Measurements from ENCODE around the gene ADAM12. TPM values are rescaled to one million over a fixed set of nuclear protein-coding genes. Genes with fewer than 3 reads are reported as not detected.

The ADAM12 gene
- total RNA-seq, 2 donors from 2014 or later, result 0.63 to 1.0 TPM

- Mint-ChIP-seq H3K4me1 (ENCODE audit: low read depth) (no peaks in the 10 kb centered on the region), H3K27me3 (ENCODE audit: low read depth) (peaks cover 21% of the 10 kb centered on the region), H3K36me3 (ENCODE audit: insufficient read depth in 2 of 2) (peaks cover 2 to 3% of the 10 kb centered on the region in 2 donors), H3K4me3 (no peak overlapping the region), H3K9me3 (peaks cover 7 to 12% of the 10 kb centered on the region in 2 donors), H3K27ac (no peak overlapping the region)
- DNase-seq (no peak), ATAC-seq (replicated peaks in 1 of 2) (no peak)
These were observed 34.3 kb upstream of the ADAM12 start for GRCh38 chr10:126422567-126422966.

- H3K36me3 Mint-ChIP-seq (ENCODE audit: insufficient read depth in 2 of 2), result peaks cover 2 to 3% of the 10 kb centered on the region in 2 donors
- no peak for DNase-seq
- H3K4me3 Mint-ChIP-seq, result peak overlapping the region in 1 of 2 donors; percentile 36
- no peak for ATAC-seq (replicated peaks in 1 of 2)
- peaks cover 7 to 12% of the 10 kb centered on the region in 2 donors for H3K9me3 Mint-ChIP-seq
- H3K4me1 Mint-ChIP-seq (ENCODE audit: low read depth), result no peaks in the 10 kb centered on the region
- H3K27me3 Mint-ChIP-seq (ENCODE audit: low read depth), result peaks cover 16% of the 10 kb centered on the region
- no peak overlapping the region for H3K27ac Mint-ChIP-seq
These were observed 33.5 kb upstream of the ADAM12 start for GRCh38 chr10:126421756-126422256.

GRCh38 chr10:126420567-126421300, 32.5 kb upstream of the ADAM12 start:
- no peak overlapping the region for H3K27ac Mint-ChIP-seq
- H3K27me3 Mint-ChIP-seq (ENCODE audit: low read depth), result peaks cover 6% of the 10 kb centered on the region
- no peak overlapping the region for H3K4me3 Mint-ChIP-seq
- peaks cover 2 to 3% of the 10 kb centered on the region in 2 donors for H3K36me3 Mint-ChIP-seq (ENCODE audit: insufficient read depth in 2 of 2)
- ATAC-seq (replicated peaks in 1 of 2) (no peak), DNase-seq (no peak)
- no peaks in the 10 kb centered on the region for H3K4me1 Mint-ChIP-seq (ENCODE audit: low read depth)
- peaks cover 8 to 14% of the 10 kb centered on the region in 2 donors for H3K9me3 Mint-ChIP-seq

GRCh38 chr10:126417220-126417825, 29.0 kb upstream of the ADAM12 start:
- Mint-ChIP-seq H3K9me3 (peaks cover 6 to 8% of the 10 kb centered on the region in 2 donors), H3K4me3 (no peak overlapping the region), H3K36me3 (ENCODE audit: insufficient read depth in 2 of 2) (no peaks in the 10 kb centered on the region), H3K4me1 (ENCODE audit: low read depth) (no peaks in the 10 kb centered on the region), H3K27me3 (ENCODE audit: low read depth) (no peaks in the 10 kb centered on the region), H3K27ac (no peak overlapping the region)
- no peak for ATAC-seq (replicated peaks in 1 of 2)
- no peak for DNase-seq

- DNase-seq (no peak), ATAC-seq (replicated peaks in 1 of 2) (no peak)
- Mint-ChIP-seq H3K27me3 (ENCODE audit: low read depth) (peaks cover 9% of the 10 kb centered on the region), H3K4me3 (no peak overlapping the region), H3K9me3 (no peaks in the 10 kb centered on the region), H3K36me3 (ENCODE audit: insufficient read depth in 2 of 2) (no peaks in the 10 kb centered on the region), H3K27ac (no peak overlapping the region), H3K4me1 (ENCODE audit: low read depth) (no peaks in the 10 kb centered on the region)
These were observed 21.5 kb upstream of the ADAM12 start for GRCh38 chr10:126409821-126410220.

GRCh38 chr10:126408953-126409641, 20.8 kb upstream of the ADAM12 start:
- no peak overlapping the region for H3K27ac Mint-ChIP-seq
- H3K4me3 Mint-ChIP-seq, result no peak overlapping the region
- ATAC-seq (replicated peaks in 1 of 2), result no peak
- no peak for DNase-seq
- H3K9me3 Mint-ChIP-seq, result no peaks in the 10 kb centered on the region
- no peaks in the 10 kb centered on the region for H3K36me3 Mint-ChIP-seq (ENCODE audit: insufficient read depth in 2 of 2)
- no peaks in the 10 kb centered on the region for H3K4me1 Mint-ChIP-seq (ENCODE audit: low read depth)
- peaks cover 9% of the 10 kb centered on the region for H3K27me3 Mint-ChIP-seq (ENCODE audit: low read depth)

- no peak for ATAC-seq (replicated peaks in 1 of 2)
- Mint-ChIP-seq H3K9me3 (no peaks in the 10 kb centered on the region), H3K36me3 (ENCODE audit: insufficient read depth in 2 of 2) (no peaks in the 10 kb centered on the region), H3K27me3 (ENCODE audit: low read depth) (peaks cover 9% of the 10 kb centered on the region), H3K4me1 (ENCODE audit: low read depth) (no peaks in the 10 kb centered on the region), H3K4me3 (no peak overlapping the region), H3K27ac (no peak overlapping the region)
- DNase-seq, result no peak
These were observed 19.6 kb upstream of the ADAM12 start for GRCh38 chr10:126407831-126408230.

- H3K27ac Mint-ChIP-seq, result no peak overlapping the region
- peaks cover 9% of the 10 kb centered on the region for H3K27me3 Mint-ChIP-seq (ENCODE audit: low read depth)
- no peaks in the 10 kb centered on the region for H3K4me1 Mint-ChIP-seq (ENCODE audit: low read depth)
- no peaks in the 10 kb centered on the region for H3K36me3 Mint-ChIP-seq (ENCODE audit: insufficient read depth in 2 of 2)
- no peak overlapping the region for H3K4me3 Mint-ChIP-seq
- DNase-seq, result no peak
- H3K9me3 Mint-ChIP-seq, result no peaks in the 10 kb centered on the region
- ATAC-seq (replicated peaks in 1 of 2), result no peak
These were observed 17.0 kb upstream of the ADAM12 start for GRCh38 chr10:126405239-126405775.

GRCh38 chr10:126402721-126403695, 14.7 kb upstream of the ADAM12 start:
- DNase-seq, result no peak
- Mint-ChIP-seq H3K4me3 (no peak overlapping the region), H3K36me3 (ENCODE audit: insufficient read depth in 2 of 2) (no peaks in the 10 kb centered on the region), H3K9me3 (no peaks in the 10 kb centered on the region), H3K4me1 (ENCODE audit: low read depth) (no peaks in the 10 kb centered on the region), H3K27me3 (ENCODE audit: low read depth) (no peaks in the 10 kb centered on the region), H3K27ac (no peak overlapping the region)
- no peak for ATAC-seq (replicated peaks in 1 of 2)

- Mint-ChIP-seq H3K36me3 (ENCODE audit: insufficient read depth in 2 of 2) (peaks cover 0 to 3% of the 10 kb centered on the region in 2 donors), H3K4me3 (no peak overlapping the region), H3K27me3 (ENCODE audit: low read depth) (no peaks in the 10 kb centered on the region), H3K4me1 (ENCODE audit: low read depth) (no peaks in the 10 kb centered on the region), H3K27ac (no peak overlapping the region), H3K9me3 (peaks cover 0 to 3% of the 10 kb centered on the region in 2 donors)
- DNase-seq (no peak), ATAC-seq (replicated peaks in 1 of 2) (no peak)
These were observed 12.4 kb upstream of the ADAM12 start for GRCh38 chr10:126400641-126401040.

- H3K4me3 Mint-ChIP-seq, result no peak overlapping the region
- H3K36me3 Mint-ChIP-seq (ENCODE audit: insufficient read depth in 2 of 2), result peaks cover 0 to 3% of the 10 kb centered on the region in 2 donors
- no peaks in the 10 kb centered on the region for H3K4me1 Mint-ChIP-seq (ENCODE audit: low read depth)
- no peak overlapping the region for H3K27ac Mint-ChIP-seq
- DNase-seq (no peak), ATAC-seq (replicated peaks in 1 of 2) (no peak)
- H3K9me3 Mint-ChIP-seq, result peaks cover 0 to 3% of the 10 kb centered on the region in 2 donors
- no peaks in the 10 kb centered on the region for H3K27me3 Mint-ChIP-seq (ENCODE audit: low read depth)
These were observed 10.6 kb upstream of the ADAM12 start for GRCh38 chr10:126398924-126399323.

GRCh38 chr10:126398383-126398743, 10.1 kb upstream of the ADAM12 start:
- ATAC-seq (replicated peaks in 1 of 2), result no peak
- no peak overlapping the region for H3K27ac Mint-ChIP-seq

More at GRCh38 chr10:126398383-126398743, 10.1 kb upstream of the ADAM12 start:
- Mint-ChIP-seq H3K27me3 (ENCODE audit: low read depth) (no peaks in the 10 kb centered on the region), H3K4me1 (ENCODE audit: low read depth) (no peaks in the 10 kb centered on the region), H3K9me3 (peaks cover 0 to 3% of the 10 kb centered on the region in 2 donors), H3K4me3 (no peak overlapping the region), H3K36me3 (ENCODE audit: insufficient read depth in 2 of 2) (peaks cover 0 to 3% of the 10 kb centered on the region in 2 donors)
- DNase-seq, result no peak

All from activated T-cell treated with anti-CD3 and anti-CD28 coated beads, Interleukin-2, amount 50 U/mL, for 72 hours (primary cell).